ENCODE measurements around the gene ACSS1.

The ACSS1 gene

DNA sequence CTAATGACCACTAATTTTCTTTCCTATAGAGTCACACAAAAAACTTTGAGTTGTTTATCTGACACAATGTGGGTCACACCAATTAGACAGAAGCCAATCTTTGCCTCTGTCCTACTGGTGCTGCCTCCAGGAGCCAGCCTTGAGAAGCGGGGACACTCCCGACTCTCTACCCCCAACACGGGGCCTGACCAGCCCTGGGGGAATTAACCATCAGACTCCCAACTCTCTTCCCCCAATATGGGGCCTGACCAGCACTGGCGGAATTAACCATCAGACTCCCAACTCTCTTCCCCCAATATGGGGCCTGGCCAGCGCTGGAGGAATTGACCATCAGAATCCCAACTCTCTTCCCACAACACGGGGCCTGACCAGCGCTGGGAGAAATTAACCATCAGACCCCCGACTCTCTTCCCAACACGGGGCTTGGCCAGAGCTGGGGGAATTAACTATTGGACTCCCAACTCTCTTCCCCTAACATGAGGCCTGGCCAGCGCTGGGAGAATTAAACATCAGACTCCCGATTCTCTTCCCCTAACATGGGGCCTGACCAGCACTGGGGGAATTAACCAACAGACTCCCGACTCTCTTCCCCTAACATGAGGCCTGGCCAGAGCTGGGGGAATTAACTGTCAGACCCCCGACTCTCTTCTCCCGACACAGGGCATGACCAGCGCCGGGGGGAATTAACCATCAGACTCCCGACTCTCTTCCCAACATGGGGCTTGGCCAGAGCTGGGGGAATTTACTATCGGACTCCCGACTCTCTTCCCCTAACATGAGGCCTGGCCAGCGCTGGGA lies 96.4 kb downstream of the ACSS1 start:
- no peak overlapping the region for H3K4me3 ChIP-seq (ENCODE audit: low read depth, low read length)

DNA sequence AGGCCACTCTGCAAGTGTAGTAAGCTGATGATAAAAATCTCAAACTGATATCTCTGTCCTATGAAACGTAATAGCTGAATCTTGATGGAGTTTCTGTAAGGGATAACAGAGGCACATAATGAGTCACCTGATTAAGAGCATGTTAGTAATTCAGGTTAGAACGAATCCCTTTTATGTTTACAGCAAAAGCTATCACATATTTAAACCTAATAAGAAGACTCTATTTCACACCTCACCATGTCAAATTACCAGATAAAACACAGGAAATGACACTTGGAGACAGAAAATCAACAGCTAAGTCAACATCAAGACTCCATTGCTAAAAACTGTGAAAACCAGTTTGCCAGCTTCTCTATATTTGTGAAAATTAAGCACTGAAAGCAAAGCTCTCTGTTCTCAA lies 97.1 kb downstream of the ACSS1 start:
- H3K4me3 ChIP-seq (ENCODE audit: low read depth, low read length) = no peak overlapping the region

DNA sequence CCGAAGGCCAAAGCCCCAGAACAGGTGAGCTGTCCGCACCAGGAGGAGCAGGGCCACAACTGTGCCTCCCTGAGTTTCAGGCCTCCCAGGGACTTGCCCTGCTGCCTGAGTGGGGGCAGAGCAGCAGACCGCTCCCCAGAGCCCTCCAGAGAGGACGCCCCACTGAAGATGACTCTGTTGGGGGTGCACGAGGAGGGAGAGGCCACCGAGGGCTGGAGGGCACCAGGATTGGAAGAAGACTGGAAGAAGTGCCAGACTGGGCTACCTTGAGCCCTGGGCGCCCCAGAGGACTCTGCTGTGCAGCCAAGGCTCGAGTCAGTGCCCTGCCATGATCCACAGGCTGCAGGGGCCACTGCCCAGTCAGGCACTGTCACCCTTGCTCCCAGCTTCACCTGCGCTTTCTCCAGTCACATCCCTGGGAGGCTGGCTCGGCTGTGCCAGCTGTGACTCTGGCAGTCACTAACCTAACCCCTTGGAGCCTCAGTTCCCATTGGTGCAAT lies 97.6 kb downstream of the ACSS1 start:
- no peak overlapping the region for H3K4me3 ChIP-seq (ENCODE audit: low read depth, low read length)

DNA sequence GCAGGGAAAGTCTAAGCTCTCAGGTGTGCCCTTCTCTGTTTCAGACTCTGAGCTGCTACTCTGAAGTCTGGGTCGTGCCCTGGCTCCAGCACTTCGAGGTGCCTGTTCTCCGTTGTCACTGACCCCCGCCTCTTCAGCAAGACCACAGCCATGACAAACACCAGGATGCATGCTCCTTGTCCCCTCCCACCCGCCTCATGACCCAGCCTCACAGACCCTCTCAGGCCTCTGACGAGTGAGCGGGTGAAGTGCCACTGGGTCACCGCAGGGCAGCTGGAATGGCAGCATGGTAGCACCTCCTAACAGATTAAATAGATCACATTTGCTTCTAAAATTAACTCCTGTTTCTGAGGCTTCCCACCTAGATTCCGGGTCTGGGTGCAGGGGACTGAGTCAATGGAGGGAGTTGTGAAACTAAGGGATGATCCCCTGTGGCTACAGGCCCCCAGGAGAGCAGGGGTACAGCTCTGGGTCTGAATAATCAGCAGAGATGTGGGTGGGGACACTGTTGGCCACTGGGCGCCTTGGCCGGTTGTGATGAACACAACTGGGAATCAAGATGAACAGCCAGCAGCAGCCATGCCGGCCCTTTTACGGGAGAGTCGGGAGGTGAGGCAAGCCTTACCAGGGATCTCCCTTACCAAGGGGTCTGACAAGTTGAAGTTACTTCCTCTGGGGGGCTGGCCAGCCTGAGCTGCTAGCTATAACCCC lies 98.2 kb downstream of the ACSS1 start:
- H3K4me3 ChIP-seq (ENCODE audit: low read depth, low read length) = no peak overlapping the region

DNA sequence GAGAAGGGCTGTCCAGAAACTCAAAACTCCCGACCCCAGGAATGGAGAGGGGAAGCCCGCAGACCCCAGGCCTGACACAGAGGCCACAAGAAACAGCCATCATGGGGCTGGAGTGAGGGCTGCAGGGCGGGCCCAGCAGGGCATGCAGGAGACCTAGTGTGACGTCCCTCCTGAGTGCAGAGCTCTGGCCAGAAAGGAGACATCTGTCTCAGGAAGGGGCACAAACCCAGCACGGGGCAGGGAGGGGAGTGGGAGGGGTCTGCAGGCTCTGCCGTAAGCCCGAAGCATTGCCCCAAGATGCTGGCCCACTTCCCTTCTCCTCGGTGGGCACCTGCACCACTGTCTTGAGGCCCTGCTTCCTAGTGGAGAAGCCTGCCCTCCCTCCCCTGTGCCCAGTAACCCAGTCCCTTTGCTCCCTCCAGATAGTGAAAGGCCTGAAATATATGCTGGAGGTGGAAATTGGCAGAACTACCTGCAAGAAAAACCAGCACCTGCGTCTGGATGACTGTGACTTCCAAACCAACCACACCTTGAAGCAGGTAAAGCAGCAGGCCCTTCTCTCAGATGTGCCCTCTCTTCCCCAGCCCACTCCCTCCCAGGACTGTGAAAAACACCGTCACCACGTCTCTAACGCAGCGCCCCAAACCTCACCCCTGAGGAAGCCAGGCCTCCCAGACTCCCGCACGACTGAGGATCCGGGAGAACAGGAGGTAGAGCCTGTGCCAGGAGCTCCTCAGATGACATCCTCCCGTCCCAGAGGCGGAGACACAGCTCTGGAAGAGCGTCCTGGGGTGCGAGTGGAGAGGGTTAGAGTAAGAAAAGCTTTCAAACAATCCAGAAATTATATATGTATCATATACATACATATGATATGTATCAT lies 99.2 kb downstream of the ACSS1 start:
- no peak overlapping the region for H3K4me3 ChIP-seq (ENCODE audit: low read depth, low read length)

DNA sequence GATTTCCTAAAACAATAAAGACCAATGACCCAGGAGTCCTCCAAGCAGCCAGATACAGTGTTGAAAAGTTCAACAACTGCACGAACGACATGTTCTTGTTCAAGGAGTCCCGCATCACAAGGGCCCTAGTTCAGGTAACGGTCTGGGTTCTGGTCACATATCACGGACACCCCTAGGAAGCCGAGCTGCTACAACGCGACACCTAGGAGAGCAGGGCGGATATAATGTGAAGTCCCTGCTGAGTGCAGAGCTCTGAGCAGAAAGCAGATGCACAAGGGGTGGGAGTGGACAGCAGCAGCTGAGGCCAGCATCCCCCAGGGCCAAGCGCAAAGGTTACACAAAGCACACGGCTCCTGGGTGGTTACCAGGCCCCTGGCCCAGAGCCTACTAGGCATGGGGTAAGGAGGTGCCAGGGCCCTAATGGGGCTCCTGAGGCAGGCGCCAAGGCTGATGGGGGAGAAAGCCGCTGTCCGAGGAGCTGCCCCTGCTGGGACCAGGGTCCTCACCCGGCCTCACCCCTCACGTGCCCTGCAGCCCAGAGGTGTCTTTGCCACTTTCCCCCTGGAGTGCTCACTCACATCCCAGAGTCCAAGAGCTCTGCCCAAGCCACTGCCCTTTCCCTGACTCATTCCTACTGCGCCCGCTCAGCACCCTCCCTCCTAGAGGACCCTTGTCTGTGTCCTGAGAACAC lies 100.5 kb downstream of the ACSS1 start:
- no peak overlapping the region for H3K4me3 ChIP-seq (ENCODE audit: low read depth, low read length)

All from iPS-11a (cell line).